GM19351 (cell line): ENCODE results near the gene ATXN1.
A peak's percentile ranks its signal among the peaks of the same experiment; 100 is the strongest.
"Not testable (repeated sequence)": the region's sequence is repeated elsewhere in the genome, so short reads cannot be mapped to it uniquely, and the experiment has no call there.

Experiments
- ATAC-seq: cut with Tn5 transposase; IDR thresholded peaks from one replicate; pipeline ENCODE4 v1.9.1; 2021; ENCODE audit warnings: mild to moderate bottlenecking, moderate library complexity; ENCODE audit not compliant: unreplicated experiment

The ATXN1 gene

GRCh38 chr6:16468991-16469615 lies 292.2 kb downstream of the ATXN1 start:
- no peak for ATAC-seq

GRCh38 chr6:16466800-16467553 lies 294.3 kb downstream of the ATXN1 start:
- ATAC-seq, result no peak

- no peak for ATAC-seq
Observed at GRCh38 chr6:16464045-16464444, 297.2 kb downstream of the ATXN1 start.

GRCh38 chr6:16463246-16463645 lies 298.0 kb downstream of the ATXN1 start:
- not testable (repeated sequence) for ATAC-seq

GRCh38 chr6:16461491-16461890 lies 299.8 kb downstream of the ATXN1 start:
- no peak for ATAC-seq

GRCh38 chr6:16459472-16459871 lies 301.8 kb downstream of the ATXN1 start:
- ATAC-seq, result not testable (repeated sequence)

GRCh38 chr6:16452348-16452747 lies 308.9 kb downstream of the ATXN1 start:
- ATAC-seq, result no peak

GRCh38 chr6:16450821-16451220 lies 310.4 kb downstream of the ATXN1 start:
- no peak for ATAC-seq

GRCh38 chr6:16450285-16450684 lies 311.0 kb downstream of the ATXN1 start:
- no peak for ATAC-seq

- no peak for ATAC-seq
Observed at GRCh38 chr6:16446273-16446672, 315.0 kb downstream of the ATXN1 start.

GRCh38 chr6:16442031-16442430 lies 319.2 kb downstream of the ATXN1 start:
- no peak for ATAC-seq

GRCh38 chr6:16441262-16441661 lies 320.0 kb downstream of the ATXN1 start:
- ATAC-seq, result no peak

- ATAC-seq, result no peak
Observed at GRCh38 chr6:16440636-16441212, 320.5 kb downstream of the ATXN1 start.

GRCh38 chr6:16438718-16439591 lies 322.3 kb downstream of the ATXN1 start:
- no peak for ATAC-seq

GRCh38 chr6:16437984-16438383 lies 323.3 kb downstream of the ATXN1 start:
- no peak for ATAC-seq

- ATAC-seq, result no peak
Observed at GRCh38 chr6:16437095-16437494, 324.2 kb downstream of the ATXN1 start.

- ATAC-seq, result no peak
Observed at GRCh38 chr6:16436550-16436949, 324.7 kb downstream of the ATXN1 start.

GRCh38 chr6:16434885-16435284 lies 326.4 kb downstream of the ATXN1 start:
- no peak for ATAC-seq

GRCh38 chr6:16433338-16433890 lies 327.8 kb downstream of the ATXN1 start:
- no peak for ATAC-seq

GRCh38 chr6:16432075-16433032 lies 328.9 kb downstream of the ATXN1 start:
- peak; percentile 74 for ATAC-seq
